ENCODE data around the gene AEBP2. TPM values are rescaled to one million over a fixed set of nuclear protein-coding genes. Genes with fewer than 3 reads are reported as not detected.

AEBP2 gene
- total RNA-seq, 1 experiment from 2014 or later, result 16.1 TPM

DNA sequence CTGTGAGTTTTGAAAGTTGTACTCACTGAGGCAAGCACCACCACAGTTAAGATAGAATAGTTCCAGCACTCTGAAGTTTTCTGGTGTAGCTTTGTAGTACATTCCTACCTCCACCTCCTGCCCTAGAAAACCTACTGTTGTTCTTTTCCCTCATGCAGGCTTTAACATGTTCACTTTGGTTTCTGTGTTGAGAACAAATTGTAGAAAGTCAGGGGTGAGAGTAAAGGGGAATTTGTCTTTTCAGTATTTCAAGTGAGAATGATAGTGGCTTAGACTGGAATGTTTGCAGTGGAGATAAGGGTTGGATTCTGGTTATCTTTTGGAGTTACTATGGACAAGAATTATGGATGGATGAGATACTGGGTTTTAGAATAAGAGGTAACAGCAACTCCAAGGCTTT lies 67.2 kb downstream of the AEBP2 start:
- DNase-seq (ENCODE audit: low read depth), result no peak

DNA sequence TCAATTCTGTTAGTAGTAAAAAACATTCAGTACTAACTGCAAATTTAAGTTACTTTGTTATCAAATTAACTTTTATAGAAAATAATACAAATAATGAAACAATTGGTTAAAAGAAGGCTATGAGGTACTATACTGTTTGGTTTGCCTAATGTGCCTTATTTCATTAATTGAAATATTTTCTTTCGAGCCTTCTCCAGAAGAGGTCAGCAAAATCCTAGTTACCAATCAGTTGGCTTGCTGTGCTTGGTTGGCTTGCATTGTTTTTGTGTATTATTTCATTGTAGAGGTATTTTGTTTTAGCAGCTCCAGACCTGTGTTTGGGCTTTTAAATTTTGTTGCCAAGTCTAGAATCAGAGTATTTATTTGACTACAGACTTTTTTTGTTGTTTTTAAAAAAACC lies 68.5 kb downstream of the AEBP2 start:
- no peak for DNase-seq (ENCODE audit: low read depth)

DNA sequence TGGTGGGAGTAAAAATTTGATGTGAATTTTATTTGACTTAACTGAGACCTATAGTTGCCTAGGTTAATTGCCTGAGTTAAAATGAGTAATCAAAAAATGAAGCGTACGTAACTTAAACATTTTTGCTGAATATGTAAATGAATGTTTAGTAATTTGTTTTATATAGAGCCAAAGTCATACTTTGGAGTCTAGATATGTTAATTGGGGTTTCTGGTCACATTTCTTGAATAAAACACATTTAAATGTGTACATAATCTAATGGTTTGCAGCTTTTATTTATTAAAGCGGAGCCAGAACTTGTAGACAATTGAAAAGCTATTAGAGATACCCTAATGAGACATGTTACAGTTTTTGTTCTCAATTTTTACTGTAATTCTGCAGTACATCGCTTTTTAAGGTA lies 71.2 kb downstream of the AEBP2 start:
- no peak for DNase-seq (ENCODE audit: low read depth)

DNA sequence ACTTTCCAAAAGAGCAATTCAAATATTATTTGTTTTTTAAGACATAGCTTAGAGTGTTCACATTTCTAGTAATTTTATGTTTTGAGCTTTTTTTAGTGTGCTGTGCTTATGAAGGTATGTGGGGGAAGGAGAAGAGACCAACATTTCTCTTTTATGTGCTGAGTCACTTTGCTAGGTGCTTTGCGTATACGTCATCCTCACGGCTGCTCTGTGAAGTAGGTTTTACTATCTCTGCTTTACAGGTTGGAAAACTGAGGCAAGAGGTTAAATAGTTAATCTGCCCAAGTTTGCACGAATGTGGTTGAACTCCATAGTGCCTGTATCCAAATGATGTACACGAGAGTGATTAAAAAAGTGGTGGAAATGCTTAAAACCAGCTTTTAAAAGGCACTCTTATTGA lies 75.9 kb downstream of the AEBP2 start:
- DNase-seq (ENCODE audit: low read depth), result no peak

DNA sequence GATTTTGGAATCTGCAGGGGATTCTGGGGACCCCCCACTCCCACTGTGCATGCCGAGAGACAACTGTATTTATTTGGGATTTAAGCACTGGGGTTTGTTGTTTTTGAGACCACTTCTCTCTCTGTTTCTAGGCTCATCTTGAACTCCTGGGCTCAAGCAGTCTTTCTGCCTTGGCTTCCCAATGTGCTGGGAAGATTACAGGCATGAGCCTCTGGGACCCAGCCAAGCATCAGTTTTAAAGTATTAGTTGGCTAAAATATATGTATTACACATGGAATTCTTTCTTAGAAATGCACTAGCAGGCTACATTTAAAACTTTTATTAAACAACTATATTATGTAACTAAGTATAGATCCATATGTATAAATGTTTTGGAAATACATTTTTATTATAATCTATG lies 78.3 kb downstream of the AEBP2 start:
- DNase-seq (ENCODE audit: low read depth), result no peak

DNA sequence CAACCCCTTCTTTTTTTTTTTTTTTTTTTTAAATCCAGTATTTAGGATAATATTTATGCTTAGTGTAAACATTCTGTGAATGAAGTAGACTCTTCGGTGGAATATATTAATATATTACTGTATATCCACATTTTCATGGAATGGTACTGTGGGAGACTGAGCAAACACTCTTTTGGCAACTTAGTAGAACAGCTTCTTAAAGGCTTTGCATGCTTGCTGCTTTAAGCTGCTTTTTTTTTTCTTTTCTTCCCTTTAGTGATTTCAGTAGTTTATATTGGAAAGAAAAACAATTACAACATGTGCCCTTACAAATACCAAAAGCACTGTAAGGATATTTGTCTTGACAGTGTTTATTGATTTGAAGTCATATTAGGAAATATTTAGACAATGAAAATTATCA lies 78.9 kb downstream of the AEBP2 start:
- DNase-seq (ENCODE audit: low read depth), result no peak

DNA sequence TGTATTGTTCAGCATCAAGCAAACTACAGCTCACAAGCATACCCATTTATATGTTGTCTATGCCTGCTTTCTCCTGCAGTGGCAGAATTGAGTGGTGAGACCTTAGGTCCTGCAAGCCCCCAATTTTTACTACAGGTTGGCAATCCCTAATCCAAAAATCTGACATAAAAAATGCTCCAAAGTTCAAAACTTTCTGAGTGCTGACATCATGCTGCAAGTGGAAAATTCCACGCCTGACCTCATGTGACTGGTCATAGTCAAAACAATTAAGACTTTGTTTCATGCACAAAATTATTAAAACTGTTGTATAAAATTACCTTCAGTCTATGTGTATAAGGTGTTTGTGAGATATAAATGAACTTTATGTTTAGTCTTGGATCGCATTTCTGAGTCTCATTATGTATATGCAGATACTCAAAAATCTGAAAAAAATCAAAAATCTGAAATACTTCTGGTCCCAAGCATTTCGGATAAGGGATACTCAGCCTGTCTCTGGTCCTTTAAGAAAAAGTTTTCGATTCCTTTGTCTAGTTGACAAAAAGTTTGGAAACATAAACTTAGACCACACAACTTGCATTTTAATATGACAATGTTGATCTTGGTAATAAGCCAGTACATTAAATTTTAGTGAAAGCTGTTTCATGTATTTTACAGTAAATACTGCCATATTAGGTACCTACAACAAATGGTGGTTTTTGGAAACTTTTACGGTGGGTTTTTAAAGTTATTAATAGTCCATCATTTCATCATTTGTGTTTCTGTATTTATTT lies 81.5 kb downstream of the AEBP2 start:
- DNase-seq (ENCODE audit: low read depth), result no peak

DNA sequence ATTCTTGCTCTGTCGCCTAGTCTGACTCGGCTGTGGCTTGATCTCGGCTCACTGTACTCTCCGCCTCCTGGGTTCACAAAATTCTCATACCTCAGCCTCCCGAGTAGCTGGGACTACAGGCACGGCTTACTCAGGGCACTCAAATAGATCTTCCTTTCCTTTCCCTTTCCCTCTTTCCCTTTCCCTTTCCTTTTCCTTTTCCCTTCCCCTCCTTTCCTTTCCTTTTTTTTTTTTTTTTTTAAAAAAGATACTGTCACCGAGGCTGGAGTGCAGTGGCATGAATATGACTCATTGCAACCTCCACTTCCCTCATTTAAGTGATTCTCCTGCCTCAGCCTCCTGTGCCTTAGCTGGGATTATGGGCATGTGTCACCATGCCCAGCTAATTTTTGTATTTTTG lies 86.0 kb downstream of the AEBP2 start:
- peak; percentile 29 for DNase-seq (ENCODE audit: low read depth)

DNA sequence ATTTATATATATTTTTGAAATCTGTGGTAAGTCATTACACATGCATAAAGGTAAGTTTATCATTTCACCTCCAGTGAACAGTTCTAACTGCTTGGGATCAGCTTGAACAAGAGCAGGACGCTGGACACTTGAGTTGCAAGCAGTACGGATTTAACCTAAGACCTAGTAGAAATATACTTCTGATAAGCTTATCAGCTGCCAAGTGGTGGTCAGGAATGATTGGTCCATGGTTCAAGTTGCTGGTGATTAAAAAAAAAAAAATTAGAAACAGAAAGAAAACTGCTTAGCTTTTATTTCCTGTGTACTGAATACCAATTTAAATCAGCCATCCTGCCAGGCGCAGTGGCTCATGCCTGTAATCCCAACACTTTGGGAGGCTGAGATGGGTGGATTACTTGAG lies 88.6 kb downstream of the AEBP2 start:
- no peak for DNase-seq (ENCODE audit: low read depth)

DNA sequence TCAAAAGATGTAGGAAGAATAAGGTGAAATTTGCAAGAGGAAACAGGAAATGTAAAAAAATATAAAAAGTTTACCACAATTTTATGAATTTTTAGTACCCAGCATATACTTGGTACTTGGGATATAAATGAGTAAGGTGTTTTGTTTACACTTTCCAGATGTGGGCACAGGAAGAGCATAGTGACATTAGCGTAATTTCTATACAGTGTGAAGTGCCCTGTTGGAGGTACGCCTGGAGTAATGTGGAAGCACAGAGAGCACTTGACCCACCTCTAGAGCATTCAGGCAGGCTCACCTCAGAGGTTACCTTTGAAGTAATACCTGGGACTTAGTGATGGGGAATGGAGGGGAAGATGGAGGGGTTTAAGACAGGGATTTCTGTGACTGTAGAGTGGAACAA lies 89.5 kb downstream of the AEBP2 start:
- no peak for DNase-seq (ENCODE audit: low read depth)

DNA sequence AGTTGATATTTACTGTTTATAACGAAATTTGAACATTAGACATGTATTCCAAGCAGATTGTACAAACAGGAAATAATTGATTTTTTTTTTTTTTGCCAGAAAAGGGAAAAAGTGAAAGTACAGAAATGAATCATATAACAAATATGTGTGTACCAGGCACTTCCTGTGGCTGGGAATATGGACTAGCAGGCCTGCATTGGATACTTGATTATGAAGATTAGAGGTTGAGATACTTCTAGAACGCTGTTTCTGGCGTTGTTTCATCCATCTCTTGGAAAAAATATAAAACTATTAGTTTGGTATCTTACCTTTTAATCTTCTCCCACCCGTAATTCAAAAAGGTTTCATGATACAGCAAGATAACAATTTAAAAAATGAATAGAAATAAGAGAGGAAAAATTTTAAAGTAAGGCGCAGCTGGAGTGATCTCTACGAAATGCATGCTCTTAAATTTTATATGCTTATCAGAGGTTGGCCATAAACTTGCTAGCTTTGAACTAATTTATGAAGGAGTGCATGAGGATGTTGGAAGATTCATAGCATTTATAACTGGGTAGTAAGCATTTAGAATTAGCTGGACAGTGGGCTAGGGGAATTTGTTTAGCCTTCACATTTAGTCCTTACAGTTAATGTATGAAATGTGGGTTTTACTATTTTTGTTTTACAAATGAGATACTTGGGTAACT lies 90.8 kb downstream of the AEBP2 start:
- peak; percentile 64 for DNase-seq (ENCODE audit: low read depth)

DNA sequence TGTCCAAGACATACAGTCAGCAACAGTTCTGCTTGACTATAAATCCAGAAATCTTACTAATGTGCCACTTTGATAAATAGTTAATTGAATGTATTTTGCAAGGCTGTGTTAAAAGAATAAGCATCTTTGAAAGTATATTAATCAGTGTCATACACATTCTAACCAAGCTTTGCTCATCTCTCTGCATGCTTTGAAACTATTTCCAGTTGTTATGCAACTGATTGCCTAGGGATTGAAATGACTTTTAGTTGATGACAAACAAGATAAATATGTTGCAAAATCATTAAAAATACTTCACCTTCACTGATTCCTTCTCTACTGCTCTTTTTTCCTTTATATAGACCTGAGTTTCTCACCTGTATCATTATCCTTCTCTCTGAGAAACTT lies 91.3 kb downstream of the AEBP2 start:
- no peak for DNase-seq (ENCODE audit: low read depth)

DNA sequence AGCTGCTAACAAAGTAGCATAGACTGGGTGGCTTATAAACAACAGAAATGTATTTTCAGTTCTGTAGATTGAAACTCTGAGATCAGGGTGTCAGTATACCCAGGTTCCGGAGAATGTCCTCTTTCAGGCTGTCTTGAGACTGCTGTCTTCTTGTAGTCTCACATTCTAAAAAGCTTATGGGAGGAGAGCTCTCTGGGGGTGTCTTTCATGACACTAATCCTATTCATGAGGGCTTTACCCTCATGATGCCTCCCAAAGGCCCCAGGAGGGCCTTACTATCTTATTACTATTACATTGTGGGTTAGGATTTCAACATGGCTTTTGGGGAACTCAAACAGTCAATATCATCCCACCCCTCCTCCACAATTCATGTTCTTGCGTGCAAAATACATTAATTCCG lies 94.3 kb downstream of the AEBP2 start:
- DNase-seq (ENCODE audit: low read depth), result no peak

DNA sequence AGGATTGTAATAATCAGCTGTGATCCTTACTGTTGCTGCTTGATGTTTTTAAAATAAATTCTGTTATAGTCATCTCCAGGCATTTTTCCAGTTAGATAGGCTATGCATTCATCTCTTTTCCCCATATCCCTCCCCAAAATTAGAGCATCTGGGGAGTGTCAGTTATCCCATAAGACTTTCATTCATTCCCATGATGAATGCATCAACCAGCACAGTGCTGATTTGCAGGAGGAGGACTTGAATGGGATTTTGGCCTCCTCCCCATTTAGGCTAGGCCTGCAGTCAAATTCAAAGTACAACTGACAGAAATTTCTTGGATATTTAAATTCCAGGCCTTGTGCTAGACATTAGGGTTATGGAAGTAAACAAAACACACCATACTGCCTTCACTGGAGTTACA lies 99.8 kb downstream of the AEBP2 start:
- no peak for DNase-seq (ENCODE audit: low read depth)

DNA sequence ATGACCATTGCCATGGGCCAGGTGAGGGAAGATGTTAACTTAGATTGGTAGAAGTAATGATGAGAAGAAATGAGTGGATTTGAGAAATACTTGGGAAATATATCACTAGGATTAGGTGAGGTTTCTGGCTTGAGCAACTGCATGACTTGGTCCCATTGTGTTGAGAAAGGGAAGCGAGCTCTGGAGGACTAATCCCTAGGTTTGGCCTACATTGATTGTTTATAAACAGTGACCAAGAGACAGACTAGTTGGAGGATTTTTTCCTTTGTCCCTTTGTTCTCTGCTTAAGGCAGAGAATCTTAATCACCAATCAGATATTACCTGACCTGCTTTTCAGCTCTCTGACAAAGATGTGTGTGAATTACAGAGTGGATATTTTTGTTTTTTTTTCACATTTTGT lies 100.5 kb downstream of the AEBP2 start:
- DNase-seq (ENCODE audit: low read depth), result no peak

DNA sequence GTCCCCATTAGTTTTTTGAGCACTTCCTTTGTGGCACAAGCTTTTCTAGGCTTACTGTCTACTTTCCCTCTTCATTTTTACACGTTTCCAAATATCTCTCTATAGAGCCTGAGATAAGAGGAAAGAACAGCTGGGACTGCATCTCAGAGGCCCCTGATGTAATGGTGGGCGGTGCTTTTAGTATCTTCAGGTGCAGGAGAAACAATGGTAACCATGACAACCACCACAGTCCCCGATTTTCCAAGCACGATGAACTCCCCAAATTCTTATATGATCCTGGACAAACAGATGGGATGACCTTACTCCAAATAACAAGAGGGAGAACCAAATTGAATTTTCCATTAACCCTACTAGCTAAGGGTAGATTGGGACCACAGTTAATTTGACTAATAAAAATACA lies 103.3 kb downstream of the AEBP2 start:
- DNase-seq (ENCODE audit: low read depth), result no peak

DNA sequence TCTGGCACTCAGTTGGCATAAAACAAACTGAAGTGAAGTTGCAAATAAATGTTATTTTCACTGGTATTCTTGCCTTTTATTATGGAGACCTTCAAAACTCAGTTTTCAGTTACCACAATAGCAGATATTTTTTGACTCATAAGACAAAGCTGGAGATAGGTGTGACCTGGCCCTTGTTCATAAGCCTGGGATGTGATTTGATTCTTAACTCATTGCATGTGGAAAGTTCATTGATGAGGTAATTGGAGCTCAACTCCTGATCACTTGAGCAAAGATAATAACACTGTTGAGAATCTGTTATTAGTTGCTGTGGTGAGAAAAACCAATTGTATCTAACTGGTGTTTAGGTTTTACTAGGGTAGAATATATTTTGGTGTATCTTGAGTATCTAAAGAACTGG lies 105.1 kb downstream of the AEBP2 start:
- DNase-seq (ENCODE audit: low read depth), result no peak

DNA sequence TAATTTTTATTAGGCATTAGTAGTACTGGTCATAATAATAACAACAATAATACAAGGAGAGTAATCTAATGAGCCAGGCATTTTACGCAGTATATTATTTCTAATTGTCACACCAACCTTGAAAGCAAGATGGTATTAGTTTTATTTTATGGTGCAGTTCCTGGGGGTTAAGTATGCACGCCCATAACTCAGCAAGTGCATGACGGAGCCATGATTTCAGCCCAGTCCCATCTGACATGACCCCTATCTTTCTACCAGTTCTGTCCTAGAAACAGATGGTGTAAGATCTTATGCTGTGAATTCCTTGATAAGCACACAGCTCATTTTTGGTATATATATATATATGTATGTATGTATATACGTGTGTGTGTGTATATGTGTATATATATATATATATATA lies 106.0 kb downstream of the AEBP2 start:
- DNase-seq (ENCODE audit: low read depth), result no peak

DNA sequence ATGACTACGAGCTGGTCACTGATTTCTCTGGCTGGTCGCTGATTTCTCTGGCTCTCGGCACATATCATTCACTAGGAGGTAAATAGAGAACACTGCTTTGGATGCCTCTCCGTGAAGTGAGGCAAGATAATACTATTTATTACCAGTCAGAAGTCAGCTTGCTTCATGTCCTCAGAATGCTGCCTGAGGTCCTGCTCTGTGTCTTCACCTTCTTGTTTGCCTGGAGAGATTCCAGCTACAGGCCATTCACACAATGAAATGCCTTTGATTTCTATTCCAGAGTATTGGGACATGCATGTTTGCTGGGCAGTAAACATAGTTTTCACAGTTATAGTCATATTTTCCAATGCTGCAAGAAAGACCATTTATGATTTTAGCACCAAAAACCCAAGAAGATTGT lies 106.7 kb downstream of the AEBP2 start:
- no peak for DNase-seq (ENCODE audit: low read depth)

DNA sequence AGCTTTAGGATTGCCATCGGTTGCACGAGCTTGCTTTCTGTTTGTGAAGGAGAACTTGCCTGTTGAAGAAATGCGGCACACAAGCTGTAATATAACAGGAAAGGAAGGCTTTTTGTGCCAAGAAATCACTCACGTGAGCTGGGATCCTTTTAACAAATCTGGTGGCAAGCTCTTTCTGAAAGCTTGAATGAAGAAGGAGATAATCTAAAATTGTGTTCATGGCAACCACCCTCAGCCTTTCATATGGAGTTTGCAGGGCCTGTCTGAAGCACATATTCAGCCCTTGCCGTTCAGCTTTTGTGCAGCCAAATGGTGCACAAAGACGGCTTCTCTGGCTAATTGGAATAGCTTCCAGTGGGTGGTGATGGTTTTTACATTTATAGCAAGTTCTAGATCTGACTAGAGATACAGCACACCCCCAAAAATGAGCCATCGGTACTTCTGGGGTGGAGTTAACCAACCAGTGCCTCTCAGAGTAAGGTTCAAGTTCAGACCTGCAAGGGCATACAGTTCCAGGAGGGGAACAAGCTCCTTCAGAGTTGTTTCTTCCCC lies 107.4 kb downstream of the AEBP2 start:
- no peak for DNase-seq (ENCODE audit: low read depth)

DNA sequence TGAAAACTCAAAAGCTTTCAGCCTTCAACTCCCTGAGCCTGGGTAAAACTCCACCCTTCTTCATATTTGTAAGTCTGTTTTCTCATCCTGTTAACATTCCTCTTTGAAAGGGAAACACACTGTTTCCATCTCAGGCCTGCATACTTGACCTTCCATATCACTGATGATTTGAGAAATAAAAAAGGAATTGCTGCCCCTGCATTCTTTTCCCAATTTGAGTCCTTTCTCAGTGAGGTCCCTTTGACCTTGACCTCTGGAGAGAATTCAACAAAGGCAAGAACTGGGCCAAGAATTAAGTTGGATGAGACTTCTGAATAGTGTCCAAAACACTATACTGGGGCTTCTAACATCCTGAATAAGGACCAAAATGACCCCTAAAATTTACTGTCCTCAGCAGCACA lies 108.0 kb downstream of the AEBP2 start:
- no peak for DNase-seq (ENCODE audit: low read depth)

DNA sequence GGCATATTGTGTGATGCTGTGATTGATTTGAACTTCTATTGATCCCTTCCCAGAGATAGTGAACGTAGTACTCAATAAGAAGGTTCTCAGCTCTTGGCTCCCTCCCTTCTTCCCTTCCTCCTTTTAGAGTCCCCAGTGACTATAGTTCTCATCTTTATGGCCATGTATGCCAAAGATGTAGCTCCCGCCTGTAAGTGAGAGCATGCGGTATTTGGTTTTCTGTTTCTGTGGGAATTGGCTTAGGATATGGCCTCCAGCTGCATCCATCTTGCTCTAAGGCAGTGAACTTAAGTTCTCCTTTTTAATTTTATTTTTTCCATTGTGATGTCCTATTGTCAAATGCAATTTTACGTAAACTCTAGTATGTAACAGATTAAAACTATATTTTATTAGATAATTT lies 109.5 kb downstream of the AEBP2 start:
- no peak for DNase-seq (ENCODE audit: low read depth)

DNA sequence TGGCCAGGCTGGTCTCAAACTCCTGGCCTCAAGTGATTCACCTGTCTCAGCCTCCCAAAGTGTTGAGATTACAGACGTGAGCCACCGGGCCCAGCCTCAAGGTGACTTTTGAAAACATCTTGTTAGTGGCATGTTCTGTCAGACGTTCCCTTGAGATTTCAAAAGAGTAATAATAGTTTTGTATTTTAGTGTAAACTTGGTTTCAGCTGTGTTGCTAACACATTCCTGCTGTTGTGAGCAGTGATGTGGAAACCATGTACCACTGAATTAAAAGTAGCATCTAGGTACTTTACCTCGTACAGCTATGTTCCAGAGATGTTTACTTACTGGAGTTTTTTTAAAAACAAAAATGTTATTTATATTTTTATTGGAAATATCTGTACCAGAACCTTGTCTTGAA lies 111.3 kb downstream of the AEBP2 start:
- no peak for DNase-seq (ENCODE audit: low read depth)
